Fibroblast of pulmonary artery (primary cell): Measurements from ENCODE around the gene RALGDS.

ENCODE experiments used
- DNase-seq: peaks from one replicate; pipeline ENCODE4 v3.0.0-alpha.2; 2010; ENCODE audit warnings: low read depth
- H3K4me3 ChIP-seq: replicated peaks from 2 replicates; pipeline ENCODE4 v1.5.1; 2011; ENCODE audit warnings: low read depth, mild to moderate bottlenecking, control low read depth, low read length, moderate library complexity
- TF ChIP-seq, protein P1 (sequence below): IDR thresholded peaks from 2 replicates; pipeline ENCODE4 v1.5.1; 2011; ENCODE audit warnings: mild to moderate bottlenecking, control low read depth, low read length, inconsistent platforms; ENCODE audit errors: missing control alignments

The RALGDS gene

GRCh38 chr9:133118179-133118520 is 2.9 kb downstream of the RALGDS start:
- TF ChIP-seq, protein P1, sequence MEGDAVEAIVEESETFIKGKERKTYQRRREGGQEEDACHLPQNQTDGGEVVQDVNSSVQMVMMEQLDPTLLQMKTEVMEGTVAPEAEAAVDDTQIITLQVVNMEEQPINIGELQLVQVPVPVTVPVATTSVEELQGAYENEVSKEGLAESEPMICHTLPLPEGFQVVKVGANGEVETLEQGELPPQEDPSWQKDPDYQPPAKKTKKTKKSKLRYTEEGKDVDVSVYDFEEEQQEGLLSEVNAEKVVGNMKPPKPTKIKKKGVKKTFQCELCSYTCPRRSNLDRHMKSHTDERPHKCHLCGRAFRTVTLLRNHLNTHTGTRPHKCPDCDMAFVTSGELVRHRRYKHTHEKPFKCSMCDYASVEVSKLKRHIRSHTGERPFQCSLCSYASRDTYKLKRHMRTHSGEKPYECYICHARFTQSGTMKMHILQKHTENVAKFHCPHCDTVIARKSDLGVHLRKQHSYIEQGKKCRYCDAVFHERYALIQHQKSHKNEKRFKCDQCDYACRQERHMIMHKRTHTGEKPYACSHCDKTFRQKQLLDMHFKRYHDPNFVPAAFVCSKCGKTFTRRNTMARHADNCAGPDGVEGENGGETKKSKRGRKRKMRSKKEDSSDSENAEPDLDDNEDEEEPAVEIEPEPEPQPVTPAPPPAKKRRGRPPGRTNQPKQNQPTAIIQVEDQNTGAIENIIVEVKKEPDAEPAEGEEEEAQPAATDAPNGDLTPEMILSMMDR = no peak
- no peak overlapping the region for H3K4me3 ChIP-seq
- no peak for DNase-seq

DNA sequence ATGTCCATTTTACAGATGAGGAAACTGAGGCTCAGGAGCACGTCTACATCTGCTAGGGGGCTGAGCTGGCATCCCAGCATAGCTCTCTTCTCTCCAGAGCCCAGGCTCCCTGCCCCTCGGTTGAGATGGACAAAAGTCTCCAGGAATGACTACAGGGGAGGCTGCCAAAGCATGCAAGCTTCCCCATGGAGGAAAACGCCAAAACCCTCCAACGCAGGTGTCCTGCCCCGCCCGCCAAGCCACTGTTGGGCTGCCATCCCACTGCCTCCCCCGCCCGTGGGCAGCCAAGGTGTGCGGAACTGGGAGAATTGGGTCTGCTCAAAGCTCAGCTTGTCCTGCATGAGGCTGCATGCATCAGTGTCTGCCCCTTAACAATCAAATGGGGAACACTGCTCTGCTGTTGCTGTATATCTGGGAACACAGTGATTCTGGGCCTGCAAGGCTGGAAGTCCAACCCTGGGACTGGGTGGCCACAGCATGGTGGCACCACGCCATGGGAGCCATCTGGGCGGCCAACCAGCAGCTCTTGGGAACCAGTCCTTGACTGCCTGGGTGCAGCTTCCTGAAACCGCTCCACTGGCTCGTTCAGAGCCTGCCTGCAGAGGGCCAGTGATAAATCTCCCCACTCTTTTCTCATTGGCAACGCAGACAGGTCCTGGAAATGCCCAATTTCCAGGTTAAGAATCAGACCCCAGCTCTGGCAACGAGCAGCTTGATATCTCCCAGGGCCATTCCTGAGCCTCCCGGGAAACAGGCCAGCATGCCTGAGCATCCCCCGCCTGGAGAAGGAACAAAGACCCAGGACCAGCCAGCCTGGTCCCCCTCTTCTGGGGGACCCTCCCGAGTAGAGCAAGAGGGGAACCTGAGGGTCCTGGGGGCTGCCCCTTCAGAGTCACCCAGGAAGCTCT is 3.5 kb downstream of the RALGDS start:
- H3K4me3 ChIP-seq = no peak overlapping the region
- TF ChIP-seq, protein P1 = no peak
- no peak for DNase-seq

DNA sequence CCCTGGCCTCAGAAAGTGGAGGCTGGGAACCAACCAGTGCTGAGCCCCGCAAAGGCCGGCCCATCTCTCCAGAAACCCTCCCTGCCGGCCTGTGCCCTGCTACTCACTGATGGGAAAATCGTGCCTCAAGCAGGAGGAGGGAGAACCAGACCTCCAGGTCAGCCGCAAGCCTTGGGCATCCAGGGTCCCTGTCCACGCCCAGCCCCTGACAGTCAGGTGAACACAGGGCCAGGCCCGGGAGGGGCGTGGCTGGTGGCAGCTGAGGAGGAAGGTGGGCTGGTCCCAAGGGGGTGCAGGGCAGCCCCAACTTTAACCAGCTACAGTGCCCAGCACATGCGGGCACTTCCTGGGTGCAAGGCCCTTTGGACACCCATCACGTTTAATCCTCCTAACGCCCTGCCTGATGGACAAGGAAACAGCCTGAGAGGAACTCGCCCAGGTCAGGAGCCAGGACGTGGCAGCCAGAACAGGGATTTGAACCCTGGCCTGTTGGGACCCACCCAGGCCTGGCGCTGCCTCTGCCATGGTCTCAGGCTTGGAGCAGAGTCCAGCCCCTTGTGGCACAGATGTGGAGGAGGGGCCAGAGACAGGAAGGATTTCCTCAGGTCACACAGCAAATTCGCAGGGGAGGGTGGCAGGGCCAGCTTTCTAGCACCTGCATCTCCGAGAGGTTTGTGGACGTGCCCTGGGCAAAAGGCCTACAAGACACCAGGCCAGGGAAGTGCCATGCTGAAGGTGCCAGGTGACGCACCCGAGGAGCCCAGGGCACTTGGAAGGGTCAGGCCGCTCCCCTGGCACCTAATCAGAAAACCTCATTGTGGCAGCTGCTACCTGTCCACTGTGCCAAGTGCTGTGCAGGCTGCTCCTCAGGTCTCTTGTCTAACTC is 4.5 kb downstream of the RALGDS start:
- DNase-seq = no peak
- no peak overlapping the region for H3K4me3 ChIP-seq
- TF ChIP-seq, protein P1 = no peak

GRCh38 chr9:133115604-133116345 is 5.3 kb downstream of the RALGDS start:
- DNase-seq = no peak
- H3K4me3 ChIP-seq = no peak overlapping the region
- TF ChIP-seq, protein P1 = no peak

- TF ChIP-seq, protein P1 = no peak
- H3K4me3 ChIP-seq = no peak overlapping the region
- no peak for DNase-seq
Observed at GRCh38 chr9:133114886-133115603, 6.0 kb downstream of the RALGDS start.
